Inflammatory macrophage treated with lipopolysaccharide for 4 hours (primary cell): Measurements from ENCODE around the gene PRUNE2.

Experiments used
- DNase-seq: peaks from one replicate; pipeline ENCODE4 v3.0.0-alpha.2; 2020

PRUNE2 gene

DNA sequence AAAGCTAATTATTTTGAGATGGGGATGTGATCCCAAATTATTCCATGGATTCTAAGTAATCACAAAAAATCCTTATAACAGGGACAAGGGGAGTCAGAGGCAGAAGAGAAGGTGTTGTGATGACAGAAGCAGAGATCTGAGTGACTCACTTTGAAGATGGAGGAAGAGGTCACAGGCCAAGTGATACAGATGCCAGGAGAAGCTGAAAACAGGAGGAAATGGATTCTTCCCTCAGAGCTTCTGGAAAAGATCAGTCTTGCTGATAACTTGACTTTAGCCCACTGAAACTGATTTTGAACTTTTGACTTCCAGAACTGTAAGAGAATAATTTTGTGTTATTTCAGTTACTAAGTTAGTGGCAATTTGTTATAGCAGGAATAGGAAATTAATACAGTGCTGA lies 341.6 kb downstream of the PRUNE2 start:
- DNase-seq: peak; percentile 35

DNA sequence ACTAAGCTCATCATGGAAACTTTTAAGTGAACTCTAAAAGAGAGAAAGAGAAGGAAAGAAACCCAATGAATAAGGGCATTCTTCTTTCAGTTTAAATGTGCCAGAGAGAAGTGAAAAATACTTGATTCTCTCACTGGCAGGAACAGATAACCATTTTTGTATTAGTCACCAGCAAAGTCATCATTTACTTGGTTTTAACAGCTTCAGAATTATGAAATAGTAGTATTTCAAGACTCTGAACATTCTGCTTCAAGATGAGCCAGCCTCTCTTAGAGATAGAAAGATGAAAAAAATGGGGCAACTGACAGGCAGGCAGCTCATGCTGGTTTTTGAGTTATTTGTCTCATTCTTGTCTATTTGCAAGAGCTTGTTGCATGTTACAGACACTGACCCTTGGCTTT lies 343.4 kb downstream of the PRUNE2 start:
- DNase-seq: peak; percentile 96

DNA sequence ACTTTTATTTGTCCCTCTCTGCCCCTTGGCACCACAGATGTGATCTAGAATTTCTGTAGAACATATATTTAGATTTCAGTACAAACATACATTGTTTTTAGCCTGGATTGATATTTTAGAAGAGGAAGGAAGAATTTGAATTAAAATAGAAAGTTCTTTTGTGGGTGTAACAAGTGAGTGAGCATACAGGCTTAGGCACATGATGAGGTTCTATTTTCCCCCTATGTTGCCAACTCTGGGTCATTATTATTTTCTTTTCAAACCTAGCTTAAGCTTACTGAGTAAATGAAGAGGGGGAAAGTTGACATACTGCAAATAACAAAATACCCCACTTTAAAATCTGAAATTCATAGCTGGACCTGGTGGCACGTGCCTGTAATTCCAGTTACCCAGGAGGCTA lies 344.0 kb downstream of the PRUNE2 start:
- DNase-seq: peak; percentile 51
